Nephron (organoid): Measurements from ENCODE around the gene PCDH19.
A peak's percentile ranks its signal among the peaks of the same experiment; 100 is the strongest.

Experiments used
- H3K27ac Mint-ChIP-seq, 3 experiments: 2 replicates each; pipeline ENCODE4 v1.8.0; 2020; ENCODE audit warnings: mixed read lengths in 3 of 3, mild to moderate bottlenecking in 2 of 3, moderate library complexity in 1 of 3
- H3K27me3 Mint-ChIP-seq: 2 replicates; pipeline ENCODE4 v1.8.0; 2021; ENCODE audit warnings: low read depth, mild to moderate bottlenecking, moderate library complexity, mixed read lengths
- H3K36me3 Mint-ChIP-seq: 2 replicates; pipeline ENCODE4 v1.8.0; 2020; ENCODE audit warnings: low read depth, mixed read lengths
- H3K4me1 Mint-ChIP-seq: 2 replicates; pipeline ENCODE4 v1.8.0; 2020; ENCODE audit warnings: mixed read lengths
- H3K4me3 Mint-ChIP-seq, 3 experiments: 2 replicates each; pipeline ENCODE4 v1.8.0; 2020; ENCODE audit warnings: mild to moderate bottlenecking in 3 of 3, mixed read lengths in 3 of 3, moderate library complexity in 2 of 3
- H3K9me3 Mint-ChIP-seq: 2 replicates; pipeline ENCODE4 v1.8.0; 2020; ENCODE audit warnings: mixed read lengths
- TF ChIP-seq, protein P1 (sequence below), 3 experiments: fragments of 200-600 bp; sonication (generic); IDR thresholded peaks; one replicate each; pipeline ENCODE4 v1.5.0; 2021; ENCODE audit warnings: antibody characterized with exemption in 3 of 3; ENCODE audit not compliant: unreplicated experiment in 3 of 3

Gene PCDH19

GRCh38 chrX:100407147-100407783 is 2.8 kb downstream of the PCDH19 start:
- no peak overlapping the region for H3K27ac Mint-ChIP-seq
- TF ChIP-seq, protein P1, sequence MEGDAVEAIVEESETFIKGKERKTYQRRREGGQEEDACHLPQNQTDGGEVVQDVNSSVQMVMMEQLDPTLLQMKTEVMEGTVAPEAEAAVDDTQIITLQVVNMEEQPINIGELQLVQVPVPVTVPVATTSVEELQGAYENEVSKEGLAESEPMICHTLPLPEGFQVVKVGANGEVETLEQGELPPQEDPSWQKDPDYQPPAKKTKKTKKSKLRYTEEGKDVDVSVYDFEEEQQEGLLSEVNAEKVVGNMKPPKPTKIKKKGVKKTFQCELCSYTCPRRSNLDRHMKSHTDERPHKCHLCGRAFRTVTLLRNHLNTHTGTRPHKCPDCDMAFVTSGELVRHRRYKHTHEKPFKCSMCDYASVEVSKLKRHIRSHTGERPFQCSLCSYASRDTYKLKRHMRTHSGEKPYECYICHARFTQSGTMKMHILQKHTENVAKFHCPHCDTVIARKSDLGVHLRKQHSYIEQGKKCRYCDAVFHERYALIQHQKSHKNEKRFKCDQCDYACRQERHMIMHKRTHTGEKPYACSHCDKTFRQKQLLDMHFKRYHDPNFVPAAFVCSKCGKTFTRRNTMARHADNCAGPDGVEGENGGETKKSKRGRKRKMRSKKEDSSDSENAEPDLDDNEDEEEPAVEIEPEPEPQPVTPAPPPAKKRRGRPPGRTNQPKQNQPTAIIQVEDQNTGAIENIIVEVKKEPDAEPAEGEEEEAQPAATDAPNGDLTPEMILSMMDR (IDR thresholded peaks at IDR 0.05; ENCODE audit: unreplicated experiment in 3 of 3) = no peak
- H3K27me3 Mint-ChIP-seq = peaks cover 59% of the 10 kb centered on the region
- H3K4me3 Mint-ChIP-seq = peak overlapping the region; percentile 65 to 74 (median 70)
- peaks cover 38% of the 10 kb centered on the region for H3K4me1 Mint-ChIP-seq
- peaks cover 24% of the 10 kb centered on the region for H3K36me3 Mint-ChIP-seq
- H3K9me3 Mint-ChIP-seq = peaks cover 11% of the 10 kb centered on the region

DNA sequence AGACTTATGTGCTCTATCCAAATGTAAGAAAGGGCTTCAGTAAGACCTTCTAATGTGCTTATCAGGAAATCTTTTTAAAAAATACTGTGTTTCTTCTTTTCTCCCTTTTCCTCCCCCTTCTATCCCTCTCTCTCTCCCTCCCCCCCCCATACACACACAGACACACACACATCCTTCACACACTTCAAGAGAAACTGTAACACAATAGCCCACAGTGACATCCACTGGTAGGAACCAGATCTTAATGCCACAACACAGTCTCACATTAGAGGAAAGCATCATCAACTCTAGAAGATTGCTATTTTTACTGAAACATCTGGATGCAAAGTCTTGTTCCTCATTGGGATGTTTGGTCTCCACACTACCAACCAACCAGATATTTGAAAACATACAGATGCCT is 4.6 kb downstream of the PCDH19 start:
- peaks cover 29% of the 10 kb centered on the region for H3K4me1 Mint-ChIP-seq
- H3K27me3 Mint-ChIP-seq = peaks cover 41% of the 10 kb centered on the region
- H3K9me3 Mint-ChIP-seq = peaks cover 11% of the 10 kb centered on the region
- TF ChIP-seq, protein P1 (IDR thresholded peaks at IDR 0.05; ENCODE audit: unreplicated experiment in 3 of 3) = peak in 1 of 3 experiments; percentile 15
- peak overlapping the region; percentile 65 to 74 (median 70) for H3K4me3 Mint-ChIP-seq
- peaks cover 38% of the 10 kb centered on the region for H3K36me3 Mint-ChIP-seq
- peak overlapping the region in 1 of 3 experiments; percentile 19 for H3K27ac Mint-ChIP-seq

- peaks cover 35% of the 10 kb centered on the region for H3K27me3 Mint-ChIP-seq
- H3K27ac Mint-ChIP-seq = no peak overlapping the region
- peaks cover 11% of the 10 kb centered on the region for H3K9me3 Mint-ChIP-seq
- H3K4me1 Mint-ChIP-seq = peaks cover 29% of the 10 kb centered on the region
- H3K36me3 Mint-ChIP-seq = peaks cover 42% of the 10 kb centered on the region
- peak overlapping the region; percentile 65 to 74 (median 70) for H3K4me3 Mint-ChIP-seq
- TF ChIP-seq, protein P1 (IDR thresholded peaks at IDR 0.05; ENCODE audit: unreplicated experiment in 3 of 3) = no peak
Observed at GRCh38 chrX:100404851-100405250, 5.2 kb downstream of the PCDH19 start.

DNA sequence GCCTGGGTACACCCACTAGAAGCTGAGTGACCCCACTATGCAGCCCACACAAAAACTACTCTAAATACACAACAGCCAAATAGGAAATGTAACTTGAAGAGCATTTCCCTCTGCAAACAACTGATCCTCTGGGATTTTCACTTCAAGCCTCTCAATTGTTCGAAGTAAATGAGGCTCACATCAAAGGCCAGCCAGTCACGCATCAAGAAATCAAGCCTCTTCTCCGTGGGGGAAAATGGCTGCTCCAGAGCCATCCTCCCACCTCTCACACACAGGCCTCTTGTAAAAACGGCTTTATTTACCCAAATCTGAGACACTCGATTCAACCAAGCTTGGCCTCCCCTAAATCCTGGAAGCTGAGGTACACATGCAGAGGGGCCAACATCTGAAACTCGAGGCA is 14.3 kb downstream of the PCDH19 start:
- peak overlapping the region in 1 of 3 experiments; percentile 58 for H3K27ac Mint-ChIP-seq
- TF ChIP-seq, protein P1 (IDR thresholded peaks at IDR 0.05; ENCODE audit: unreplicated experiment in 3 of 3) = no peak
- H3K27me3 Mint-ChIP-seq = no peaks in the 10 kb centered on the region
- no peaks in the 10 kb centered on the region for H3K9me3 Mint-ChIP-seq
- H3K36me3 Mint-ChIP-seq = peaks cover 43% of the 10 kb centered on the region
- H3K4me3 Mint-ChIP-seq = no peak overlapping the region
- H3K4me1 Mint-ChIP-seq = no peaks in the 10 kb centered on the region

DNA sequence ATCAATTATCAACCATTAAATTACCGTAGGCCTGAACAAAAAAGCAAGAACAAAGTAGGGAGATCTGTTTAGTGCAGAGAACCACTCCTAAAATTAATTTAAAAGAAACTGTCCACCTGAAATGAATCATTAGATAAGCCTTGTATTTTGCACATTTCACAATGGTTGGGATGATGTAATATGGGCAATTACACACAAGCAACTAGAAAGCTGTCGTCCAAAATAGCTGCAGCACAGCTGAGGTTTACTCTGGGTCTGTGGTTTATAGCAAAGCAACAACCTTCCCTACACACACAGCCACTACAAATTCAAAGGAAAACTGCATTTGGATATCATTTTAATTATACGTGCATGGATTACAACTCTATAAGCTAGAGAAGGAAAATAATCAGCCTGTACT is 28.5 kb downstream of the PCDH19 start:
- TF ChIP-seq, protein P1 (IDR thresholded peaks at IDR 0.05; ENCODE audit: unreplicated experiment in 3 of 3) = no peak
- peaks cover 42% of the 10 kb centered on the region for H3K4me1 Mint-ChIP-seq
- peaks cover 5% of the 10 kb centered on the region for H3K36me3 Mint-ChIP-seq
- no peak overlapping the region for H3K4me3 Mint-ChIP-seq
- H3K9me3 Mint-ChIP-seq = no peaks in the 10 kb centered on the region
- peak overlapping the region; percentile 23 to 44 (median 31) for H3K27ac Mint-ChIP-seq
- no peaks in the 10 kb centered on the region for H3K27me3 Mint-ChIP-seq
